HepG2 (cell line): ENCODE results near the gene GMEB2. TPM values are rescaled to one million over a fixed set of nuclear protein-coding genes. Genes with fewer than 3 reads are reported as not detected.

Experiments
- NFKBIZ ChIP-seq: IDR thresholded peaks from 2 replicates; pipeline ENCODE4 v1.6.1; 2018; ENCODE audit warnings: missing genetic modification reagents, missing compliant biosample characterization
- SOX5 ChIP-seq: IDR thresholded peaks from 2 replicates; pipeline ENCODE4 v1.6.1; 2016; ENCODE audit warnings: borderline replicate concordance
- TSC22D2 ChIP-seq: sonication (generic); formaldehyde crosslinking; IDR thresholded peaks from 2 replicates; pipeline ENCODE4 v1.5.1; 2020; ENCODE audit warnings: missing genetic modification reagents, mild to moderate bottlenecking, borderline replicate concordance
- ZFP1 ChIP-seq: IDR thresholded peaks from 2 replicates; pipeline ENCODE4 v1.6.1; 2016
- ZNF205 ChIP-seq: IDR thresholded peaks from 2 replicates; pipeline ENCODE4 v1.6.1; 2018; ENCODE audit warnings: missing biosample characterization, missing genetic modification reagents
- ZNF235 ChIP-seq: sonication (generic); formaldehyde crosslinking; IDR thresholded peaks from 2 replicates; pipeline ENCODE4 v1.8.1; 2023; ENCODE audit warnings: mild to moderate bottlenecking, missing genetic modification reagents, borderline replicate concordance
- ZNF773 ChIP-seq: sonication (generic); formaldehyde crosslinking; IDR thresholded peaks from 2 replicates; pipeline ENCODE4 v1.4.0; 2020; ENCODE audit warnings: missing genetic modification reagents, borderline replicate concordance
- polyA plus RNA-seq, 8 experiments: library from polyadenylated mRNA; depleted of rRNA in 3 of 8; stranded (reverse) in 7 of 8; unstranded in 1 of 8; fragments of >200 nt; fragmentation: Illumina TruSeq in 4 of 8; extraction: Trizol in 4 of 8; gene quantifications; 2 replicates each; pipeline versions ENCODE4 v1.2.1 to v1.2.3, GENCODE V29; 2011 to 2016; ENCODE audit warnings: low read depth in 4 of 8, missing spikeins in 1 of 8, mixed read lengths in 1 of 8; ENCODE audit not compliant: insufficient read depth in 1 of 8
- total RNA-seq, 5 experiments: library from RNA; depleted of rRNA; stranded (reverse); fragments of >200 nt; fragmentation: Illumina TruSeq; extraction: Trizol; gene quantifications; 2 replicates each; pipeline ENCODE4 v1.2.3, GENCODE V29; 2016; ENCODE audit warnings: low read depth in 1 of 5
- TF ChIP-seq, protein P1 (sequence below): sonication (generic); formaldehyde crosslinking; conservative IDR thresholded peaks from 2 replicates; pipeline ENCODE4 v1.4.0; 2020; ENCODE audit warnings: mild to moderate bottlenecking, missing genetic modification reagents, moderate library complexity
- TF ChIP-seq, protein P2 (sequence below): sonication (generic); formaldehyde crosslinking; IDR thresholded peaks from 2 replicates; pipeline ENCODE4 v1.4.0; 2020; ENCODE audit warnings: missing genetic modification reagents
- TF ChIP-seq, protein P3 (sequence below): sonication (generic); formaldehyde crosslinking; IDR thresholded peaks from 2 replicates; pipeline ENCODE4 v1.4.0; 2020; ENCODE audit warnings: missing genetic modification reagents, borderline replicate concordance
- TF ChIP-seq, protein P4 (sequence below): sonication (generic); formaldehyde crosslinking; IDR thresholded peaks from 2 replicates; pipeline ENCODE4 v1.5.1; 2020; ENCODE audit warnings: mild to moderate bottlenecking, missing genetic modification reagents, borderline replicate concordance

GMEB2 gene
- total and polyA plus RNA-seq, 2 of the 13 experiments (the other 11 are each of a cell fraction or from before 2014, with no cell fraction given): 10.6 to 12.4 TPM

DNA sequence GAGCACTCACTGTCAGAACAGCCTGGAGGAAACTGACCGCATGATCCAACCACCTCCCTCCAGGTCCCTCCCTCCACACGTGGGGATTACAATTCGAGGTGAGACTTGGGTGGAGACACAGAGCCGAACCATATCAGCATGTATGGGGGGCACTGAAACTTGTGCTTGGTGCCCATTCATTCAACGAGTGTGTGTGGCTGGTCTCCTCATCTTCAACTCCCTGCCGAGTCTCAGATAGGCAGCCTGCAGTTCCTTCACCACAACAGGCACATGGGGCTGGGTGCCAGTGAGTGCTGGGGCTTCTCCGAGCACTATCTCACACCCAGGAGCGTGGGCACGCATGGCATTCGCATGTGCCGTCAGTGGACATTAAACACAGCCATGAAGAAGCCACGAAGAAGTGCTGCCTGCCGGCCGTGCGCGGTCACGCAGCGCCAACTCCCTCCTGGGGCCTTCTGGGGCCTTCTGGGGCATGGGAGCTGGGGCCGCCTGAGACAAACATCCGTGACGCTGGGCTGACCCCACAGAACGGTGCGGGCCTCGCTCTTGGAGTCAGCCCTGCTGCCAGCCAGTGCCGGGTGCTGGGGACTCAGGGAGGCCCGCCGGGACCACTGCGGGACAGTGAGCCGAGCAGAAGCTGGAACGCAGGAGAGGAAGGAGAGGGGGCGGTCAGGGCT lies 30.5 kb upstream of the GMEB2 start (continued):
- TF ChIP-seq, protein P1, sequence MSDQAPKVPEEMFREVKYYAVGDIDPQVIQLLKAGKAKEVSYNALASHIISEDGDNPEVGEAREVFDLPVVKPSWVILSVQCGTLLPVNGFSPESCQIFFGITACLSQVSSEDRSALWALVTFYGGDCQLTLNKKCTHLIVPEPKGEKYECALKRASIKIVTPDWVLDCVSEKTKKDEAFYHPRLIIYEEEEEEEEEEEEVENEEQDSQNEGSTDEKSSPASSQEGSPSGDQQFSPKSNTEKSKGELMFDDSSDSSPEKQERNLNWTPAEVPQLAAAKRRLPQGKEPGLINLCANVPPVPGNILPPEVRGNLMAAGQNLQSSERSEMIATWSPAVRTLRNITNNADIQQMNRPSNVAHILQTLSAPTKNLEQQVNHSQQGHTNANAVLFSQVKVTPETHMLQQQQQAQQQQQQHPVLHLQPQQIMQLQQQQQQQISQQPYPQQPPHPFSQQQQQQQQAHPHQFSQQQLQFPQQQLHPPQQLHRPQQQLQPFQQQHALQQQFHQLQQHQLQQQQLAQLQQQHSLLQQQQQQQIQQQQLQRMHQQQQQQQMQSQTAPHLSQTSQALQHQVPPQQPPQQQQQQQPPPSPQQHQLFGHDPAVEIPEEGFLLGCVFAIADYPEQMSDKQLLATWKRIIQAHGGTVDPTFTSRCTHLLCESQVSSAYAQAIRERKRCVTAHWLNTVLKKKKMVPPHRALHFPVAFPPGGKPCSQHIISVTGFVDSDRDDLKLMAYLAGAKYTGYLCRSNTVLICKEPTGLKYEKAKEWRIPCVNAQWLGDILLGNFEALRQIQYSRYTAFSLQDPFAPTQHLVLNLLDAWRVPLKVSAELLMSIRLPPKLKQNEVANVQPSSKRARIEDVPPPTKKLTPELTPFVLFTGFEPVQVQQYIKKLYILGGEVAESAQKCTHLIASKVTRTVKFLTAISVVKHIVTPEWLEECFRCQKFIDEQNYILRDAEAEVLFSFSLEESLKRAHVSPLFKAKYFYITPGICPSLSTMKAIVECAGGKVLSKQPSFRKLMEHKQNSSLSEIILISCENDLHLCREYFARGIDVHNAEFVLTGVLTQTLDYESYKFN (CRISPR knock-in tag): no peak
- no peak for TF ChIP-seq ZFP1
- TF ChIP-seq, protein P2, sequence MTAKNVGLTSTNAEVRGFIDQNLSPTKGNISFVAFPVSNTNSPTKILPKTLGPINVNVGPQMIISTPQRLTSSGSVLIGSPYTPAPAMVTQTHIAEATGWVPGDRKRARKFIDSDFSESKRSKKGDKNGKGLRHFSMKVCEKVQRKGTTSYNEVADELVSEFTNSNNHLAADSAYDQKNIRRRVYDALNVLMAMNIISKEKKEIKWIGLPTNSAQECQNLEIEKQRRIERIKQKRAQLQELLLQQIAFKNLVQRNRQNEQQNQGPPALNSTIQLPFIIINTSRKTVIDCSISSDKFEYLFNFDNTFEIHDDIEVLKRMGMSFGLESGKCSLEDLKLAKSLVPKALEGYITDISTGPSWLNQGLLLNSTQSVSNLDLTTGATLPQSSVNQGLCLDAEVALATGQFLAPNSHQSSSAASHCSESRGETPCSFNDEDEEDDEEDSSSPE: no peak
- TF ChIP-seq TSC22D2: no peak
- no peak for TF ChIP-seq ZNF773 (CRISPR knock-in tag)
- TF ChIP-seq, protein P3, sequence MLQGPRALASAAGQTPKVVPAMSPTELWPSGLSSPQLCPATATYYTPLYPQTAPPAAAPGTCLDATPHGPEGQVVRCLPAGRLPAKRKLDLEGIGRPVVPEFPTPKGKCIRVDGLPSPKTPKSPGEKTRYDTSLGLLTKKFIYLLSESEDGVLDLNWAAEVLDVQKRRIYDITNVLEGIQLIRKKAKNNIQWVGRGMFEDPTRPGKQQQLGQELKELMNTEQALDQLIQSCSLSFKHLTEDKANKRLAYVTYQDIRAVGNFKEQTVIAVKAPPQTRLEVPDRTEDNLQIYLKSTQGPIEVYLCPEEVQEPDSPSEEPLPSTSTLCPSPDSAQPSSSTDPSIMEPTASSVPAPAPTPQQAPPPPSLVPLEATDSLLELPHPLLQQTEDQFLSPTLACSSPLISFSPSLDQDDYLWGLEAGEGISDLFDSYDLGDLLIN: no peak
- no peak for TF ChIP-seq NFKBIZ (CRISPR knock-in tag)
- peak; percentile 81; the same call in 1 of the 2 replicates for TF ChIP-seq ZNF235 (CRISPR knock-in tag)
- TF ChIP-seq SOX5 (CRISPR knock-in tag): no peak
- TF ChIP-seq, protein P4, sequence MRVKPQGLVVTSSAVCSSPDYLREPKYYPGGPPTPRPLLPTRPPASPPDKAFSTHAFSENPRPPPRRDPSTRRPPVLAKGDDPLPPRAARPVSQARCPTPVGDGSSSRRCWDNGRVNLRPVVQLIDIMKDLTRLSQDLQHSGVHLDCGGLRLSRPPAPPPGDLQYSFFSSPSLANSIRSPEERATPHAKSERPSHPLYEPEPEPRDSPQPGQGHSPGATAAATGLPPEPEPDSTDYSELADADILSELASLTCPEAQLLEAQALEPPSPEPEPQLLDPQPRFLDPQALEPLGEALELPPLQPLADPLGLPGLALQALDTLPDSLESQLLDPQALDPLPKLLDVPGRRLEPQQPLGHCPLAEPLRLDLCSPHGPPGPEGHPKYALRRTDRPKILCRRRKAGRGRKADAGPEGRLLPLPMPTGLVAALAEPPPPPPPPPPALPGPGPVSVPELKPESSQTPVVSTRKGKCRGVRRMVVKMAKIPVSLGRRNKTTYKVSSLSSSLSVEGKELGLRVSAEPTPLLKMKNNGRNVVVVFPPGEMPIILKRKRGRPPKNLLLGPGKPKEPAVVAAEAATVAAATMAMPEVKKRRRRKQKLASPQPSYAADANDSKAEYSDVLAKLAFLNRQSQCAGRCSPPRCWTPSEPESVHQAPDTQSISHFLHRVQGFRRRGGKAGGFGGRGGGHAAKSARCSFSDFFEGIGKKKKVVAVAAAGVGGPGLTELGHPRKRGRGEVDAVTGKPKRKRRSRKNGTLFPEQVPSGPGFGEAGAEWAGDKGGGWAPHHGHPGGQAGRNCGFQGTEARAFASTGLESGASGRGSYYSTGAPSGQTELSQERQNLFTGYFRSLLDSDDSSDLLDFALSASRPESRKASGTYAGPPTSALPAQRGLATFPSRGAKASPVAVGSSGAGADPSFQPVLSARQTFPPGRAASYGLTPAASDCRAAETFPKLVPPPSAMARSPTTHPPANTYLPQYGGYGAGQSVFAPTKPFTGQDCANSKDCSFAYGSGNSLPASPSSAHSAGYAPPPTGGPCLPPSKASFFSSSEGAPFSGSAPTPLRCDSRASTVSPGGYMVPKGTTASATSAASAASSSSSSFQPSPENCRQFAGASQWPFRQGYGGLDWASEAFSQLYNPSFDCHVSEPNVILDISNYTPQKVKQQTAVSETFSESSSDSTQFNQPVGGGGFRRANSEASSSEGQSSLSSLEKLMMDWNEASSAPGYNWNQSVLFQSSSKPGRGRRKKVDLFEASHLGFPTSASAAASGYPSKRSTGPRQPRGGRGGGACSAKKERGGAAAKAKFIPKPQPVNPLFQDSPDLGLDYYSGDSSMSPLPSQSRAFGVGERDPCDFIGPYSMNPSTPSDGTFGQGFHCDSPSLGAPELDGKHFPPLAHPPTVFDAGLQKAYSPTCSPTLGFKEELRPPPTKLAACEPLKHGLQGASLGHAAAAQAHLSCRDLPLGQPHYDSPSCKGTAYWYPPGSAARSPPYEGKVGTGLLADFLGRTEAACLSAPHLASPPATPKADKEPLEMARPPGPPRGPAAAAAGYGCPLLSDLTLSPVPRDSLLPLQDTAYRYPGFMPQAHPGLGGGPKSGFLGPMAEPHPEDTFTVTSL (CRISPR knock-in tag): peak; percentile 74; the same call in 1 of the 2 replicates
- TF ChIP-seq ZNF205 (CRISPR knock-in tag): no peak
